Measurements from ENCODE around the gene TMEM132D.

Gene TMEM132D

DNA sequence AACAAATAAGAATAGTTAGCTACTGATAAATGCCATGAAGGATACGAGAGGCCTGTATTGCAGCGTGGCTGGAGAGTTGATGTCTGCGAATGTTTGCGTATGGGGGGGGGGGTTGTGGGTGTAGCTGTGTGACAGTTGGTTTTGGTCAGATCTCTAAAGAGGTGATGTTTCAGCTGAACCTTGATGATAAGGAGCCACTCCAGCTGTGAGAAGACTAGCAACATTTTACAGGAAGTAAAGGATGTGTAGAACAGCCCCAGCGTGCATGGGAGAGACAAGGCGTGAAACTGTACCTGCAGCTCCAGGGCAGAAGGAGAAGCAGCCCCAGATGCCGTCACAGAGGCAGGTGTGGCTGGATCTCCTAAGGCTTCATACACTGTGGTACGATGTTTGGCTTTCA is 416.9 kb downstream of the TMEM132D start:
- H3K4me1 ChIP-seq (ENCODE audit: control insufficient read depth in 1 of 2, insufficient read depth in 2 of 2, low read length in 2 of 2): no peaks in the 10 kb centered on the region
- H3K27ac ChIP-seq (ENCODE audit: low read length): no peak overlapping the region
- H3K36me3 ChIP-seq (ENCODE audit: control insufficient read depth in 1 of 2, insufficient read depth in 2 of 2, low read length in 2 of 2): no peaks in the 10 kb centered on the region
- H3K27me3 ChIP-seq (ENCODE audit: low read depth, low read length): no peaks in the 10 kb centered on the region
- no peaks in the 10 kb centered on the region for H3K9me3 ChIP-seq (ENCODE audit: control insufficient read depth in 1 of 2, low read length in 2 of 2)
- no peak overlapping the region for H3K4me3 ChIP-seq (ENCODE audit: low read depth in 1 of 2, low read length in 2 of 2)

GRCh38 chr12:129483111-129483893 is 420.5 kb downstream of the TMEM132D start:
- Histone ChIP-seq H3K27ac (ENCODE audit: low read length) (no peak overlapping the region), H3K4me1 (ENCODE audit: control insufficient read depth in 1 of 2, insufficient read depth in 2 of 2, low read length in 2 of 2) (no peaks in the 10 kb centered on the region), H3K4me3 (ENCODE audit: low read depth in 1 of 2, low read length in 2 of 2) (no peak overlapping the region), H3K36me3 (ENCODE audit: control insufficient read depth in 1 of 2, insufficient read depth in 2 of 2, low read length in 2 of 2) (no peaks in the 10 kb centered on the region), H3K9me3 (ENCODE audit: control insufficient read depth in 1 of 2, low read length in 2 of 2) (peaks cover 0 to 5% of the 10 kb centered on the region in 2 donors), H3K27me3 (ENCODE audit: low read depth, low read length) (no peaks in the 10 kb centered on the region)

DNA sequence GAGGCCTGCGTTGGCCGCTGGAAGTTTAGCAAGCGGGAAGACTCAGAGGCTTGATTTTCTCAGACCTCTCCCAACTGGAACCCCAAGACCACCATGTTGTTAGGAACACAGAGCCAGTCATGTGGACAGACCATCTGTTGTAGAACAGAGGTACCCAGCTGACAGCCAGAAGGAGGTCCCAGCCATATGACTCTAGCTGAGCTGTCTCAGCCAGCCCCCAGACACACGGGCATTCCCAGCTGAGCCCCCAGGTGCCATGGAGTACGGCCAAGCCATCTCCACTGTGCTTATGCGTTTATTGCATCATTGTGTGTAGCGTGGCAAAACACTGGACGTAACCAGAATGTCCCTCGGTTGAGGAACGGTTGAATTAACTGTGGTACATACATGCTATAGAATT is 421.9 kb downstream of the TMEM132D start:
- Histone ChIP-seq H3K36me3 (ENCODE audit: control insufficient read depth in 1 of 2, insufficient read depth in 2 of 2, low read length in 2 of 2) (no peaks in the 10 kb centered on the region), H3K27ac (ENCODE audit: low read length) (no peak overlapping the region), H3K9me3 (ENCODE audit: control insufficient read depth in 1 of 2, low read length in 2 of 2) (peaks cover 0 to 5% of the 10 kb centered on the region in 2 donors), H3K4me3 (ENCODE audit: low read depth in 1 of 2, low read length in 2 of 2) (no peak overlapping the region), H3K4me1 (ENCODE audit: control insufficient read depth in 1 of 2, insufficient read depth in 2 of 2, low read length in 2 of 2) (no peaks in the 10 kb centered on the region), H3K27me3 (ENCODE audit: low read depth, low read length) (no peaks in the 10 kb centered on the region)

- Histone ChIP-seq H3K9me3 (ENCODE audit: control insufficient read depth in 1 of 2, low read length in 2 of 2) (no peaks in the 10 kb centered on the region), H3K27ac (ENCODE audit: low read length) (no peak overlapping the region), H3K36me3 (ENCODE audit: control insufficient read depth in 1 of 2, insufficient read depth in 2 of 2, low read length in 2 of 2) (no peaks in the 10 kb centered on the region), H3K4me3 (ENCODE audit: low read depth in 1 of 2, low read length in 2 of 2) (no peak overlapping the region), H3K4me1 (ENCODE audit: control insufficient read depth in 1 of 2, insufficient read depth in 2 of 2, low read length in 2 of 2) (no peaks in the 10 kb centered on the region), H3K27me3 (ENCODE audit: low read depth, low read length) (no peaks in the 10 kb centered on the region)
These were observed 433.6 kb downstream of the TMEM132D start for GRCh38 chr12:129470196-129470595.

DNA sequence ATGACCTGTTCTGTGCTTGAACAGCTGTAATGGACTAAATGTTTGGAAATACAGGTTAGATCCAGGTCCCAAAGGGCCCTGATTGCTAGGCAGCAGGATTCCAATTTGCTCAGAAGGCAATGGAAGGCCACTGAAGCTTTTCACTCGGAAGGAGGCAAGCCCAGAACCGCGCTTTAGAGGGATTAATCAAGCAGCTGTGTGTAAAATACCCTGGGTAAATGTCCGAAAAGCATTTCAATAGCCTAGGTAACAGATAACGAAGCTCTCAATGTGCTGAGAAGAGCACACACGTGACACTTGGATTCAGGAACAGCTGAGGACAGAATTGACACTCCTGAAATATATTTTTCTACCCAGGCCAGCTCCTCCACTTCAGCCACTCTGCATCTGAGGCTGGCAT is 436.1 kb downstream of the TMEM132D start:
- no peaks in the 10 kb centered on the region for H3K36me3 ChIP-seq (ENCODE audit: control insufficient read depth in 1 of 2, insufficient read depth in 2 of 2, low read length in 2 of 2)
- H3K27me3 ChIP-seq (ENCODE audit: low read depth, low read length): no peaks in the 10 kb centered on the region

GRCh38 chr12:129467289-129467688 is 436.5 kb downstream of the TMEM132D start:
- Histone ChIP-seq H3K4me3 (ENCODE audit: low read depth in 1 of 2, low read length in 2 of 2) (no peak overlapping the region), H3K9me3 (ENCODE audit: control insufficient read depth in 1 of 2, low read length in 2 of 2) (no peaks in the 10 kb centered on the region), H3K27me3 (ENCODE audit: low read depth, low read length) (no peaks in the 10 kb centered on the region), H3K36me3 (ENCODE audit: control insufficient read depth in 1 of 2, insufficient read depth in 2 of 2, low read length in 2 of 2) (no peaks in the 10 kb centered on the region), H3K4me1 (ENCODE audit: control insufficient read depth in 1 of 2, insufficient read depth in 2 of 2, low read length in 2 of 2) (no peaks in the 10 kb centered on the region), H3K27ac (ENCODE audit: low read length) (no peak overlapping the region)

More for the DNA sequence above, 436.1 kb downstream of the TMEM132D start:
- H3K4me1 ChIP-seq (ENCODE audit: control insufficient read depth in 1 of 2, insufficient read depth in 2 of 2, low read length in 2 of 2): no peaks in the 10 kb centered on the region
- H3K9me3 ChIP-seq (ENCODE audit: control insufficient read depth in 1 of 2, low read length in 2 of 2): no peaks in the 10 kb centered on the region
- no peak overlapping the region for H3K4me3 ChIP-seq (ENCODE audit: low read depth in 1 of 2, low read length in 2 of 2)
- H3K27ac ChIP-seq (ENCODE audit: low read length): no peak overlapping the region

DNA sequence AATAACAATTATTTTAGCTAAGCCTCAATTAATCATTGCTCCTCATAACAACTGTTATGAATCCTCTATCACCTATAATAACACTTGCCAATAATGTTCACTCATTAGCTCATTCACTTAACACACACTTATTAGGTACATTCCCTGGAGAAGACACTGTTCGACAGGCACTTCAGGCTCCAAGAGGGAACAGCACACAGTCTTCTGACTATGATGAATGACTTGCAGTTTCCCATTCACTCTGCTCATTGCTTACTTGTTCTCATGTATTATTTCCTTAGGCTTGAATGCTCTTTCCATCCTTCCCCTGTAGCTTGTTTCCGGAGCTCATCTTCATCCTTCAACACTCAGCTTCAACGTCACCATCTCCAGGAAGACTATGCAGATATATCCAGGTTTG is 437.3 kb downstream of the TMEM132D start:
- no peak overlapping the region for H3K4me3 ChIP-seq (ENCODE audit: low read depth in 1 of 2, low read length in 2 of 2)
- H3K9me3 ChIP-seq (ENCODE audit: control insufficient read depth in 1 of 2, low read length in 2 of 2): no peaks in the 10 kb centered on the region
- no peaks in the 10 kb centered on the region for H3K4me1 ChIP-seq (ENCODE audit: control insufficient read depth in 1 of 2, insufficient read depth in 2 of 2, low read length in 2 of 2)
- H3K27me3 ChIP-seq (ENCODE audit: low read depth, low read length): no peaks in the 10 kb centered on the region
- H3K36me3 ChIP-seq (ENCODE audit: control insufficient read depth in 1 of 2, insufficient read depth in 2 of 2, low read length in 2 of 2): no peaks in the 10 kb centered on the region
- no peak overlapping the region for H3K27ac ChIP-seq (ENCODE audit: low read length)

DNA sequence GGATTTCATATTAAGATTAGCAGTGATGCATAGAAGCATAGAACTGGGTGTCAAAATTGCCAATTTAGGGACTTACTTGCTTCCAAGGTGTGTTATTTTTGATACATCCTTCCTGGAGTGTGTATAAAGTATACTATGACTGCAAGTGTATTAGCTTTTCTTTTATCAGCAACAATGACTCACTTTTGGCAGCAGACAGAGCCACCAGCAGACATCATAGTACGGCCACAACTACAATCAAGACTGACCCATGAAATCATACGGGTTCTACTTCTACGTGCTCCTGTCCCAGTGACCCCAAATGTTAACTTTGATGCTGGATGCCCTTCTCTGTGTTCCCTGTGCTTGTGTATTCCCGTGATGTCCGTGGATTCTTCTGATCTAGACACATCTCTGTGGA is 443.9 kb downstream of the TMEM132D start:
- Histone ChIP-seq H3K27me3 (ENCODE audit: low read depth, low read length) (no peaks in the 10 kb centered on the region), H3K4me3 (ENCODE audit: low read depth in 1 of 2, low read length in 2 of 2) (no peak overlapping the region), H3K36me3 (ENCODE audit: control insufficient read depth in 1 of 2, insufficient read depth in 2 of 2, low read length in 2 of 2) (no peaks in the 10 kb centered on the region), H3K9me3 (ENCODE audit: control insufficient read depth in 1 of 2, low read length in 2 of 2) (no peaks in the 10 kb centered on the region), H3K27ac (ENCODE audit: low read length) (no peak overlapping the region), H3K4me1 (ENCODE audit: control insufficient read depth in 1 of 2, insufficient read depth in 2 of 2, low read length in 2 of 2) (no peaks in the 10 kb centered on the region)

GRCh38 chr12:129446696-129447095 is 457.1 kb downstream of the TMEM132D start:
- no peaks in the 10 kb centered on the region for H3K4me1 ChIP-seq (ENCODE audit: control insufficient read depth in 1 of 2, insufficient read depth in 2 of 2, low read length in 2 of 2)
- H3K36me3 ChIP-seq (ENCODE audit: control insufficient read depth in 1 of 2, insufficient read depth in 2 of 2, low read length in 2 of 2): no peaks in the 10 kb centered on the region
- H3K4me3 ChIP-seq (ENCODE audit: low read depth in 1 of 2, low read length in 2 of 2): no peak overlapping the region
- no peaks in the 10 kb centered on the region for H3K9me3 ChIP-seq (ENCODE audit: control insufficient read depth in 1 of 2, low read length in 2 of 2)
- H3K27me3 ChIP-seq (ENCODE audit: low read depth, low read length): no peaks in the 10 kb centered on the region
- no peak overlapping the region for H3K27ac ChIP-seq (ENCODE audit: low read length)

GRCh38 chr12:129440278-129440677 is 463.5 kb downstream of the TMEM132D start:
- Histone ChIP-seq H3K27ac (ENCODE audit: low read length) (no peak overlapping the region), H3K27me3 (ENCODE audit: low read depth, low read length) (no peaks in the 10 kb centered on the region), H3K4me1 (ENCODE audit: control insufficient read depth in 1 of 2, insufficient read depth in 2 of 2, low read length in 2 of 2) (no peaks in the 10 kb centered on the region), H3K9me3 (ENCODE audit: control insufficient read depth in 1 of 2, low read length in 2 of 2) (peaks cover 0 to 4% of the 10 kb centered on the region in 2 donors), H3K4me3 (ENCODE audit: low read depth in 1 of 2, low read length in 2 of 2) (no peak overlapping the region), H3K36me3 (ENCODE audit: control insufficient read depth in 1 of 2, insufficient read depth in 2 of 2, low read length in 2 of 2) (no peaks in the 10 kb centered on the region)

GRCh38 chr12:129434790-129435189 is 469.0 kb downstream of the TMEM132D start:
- Histone ChIP-seq H3K4me3 (ENCODE audit: low read depth in 1 of 2, low read length in 2 of 2) (no peak overlapping the region), H3K4me1 (ENCODE audit: control insufficient read depth in 1 of 2, insufficient read depth in 2 of 2, low read length in 2 of 2) (no peaks in the 10 kb centered on the region), H3K9me3 (ENCODE audit: control insufficient read depth in 1 of 2, low read length in 2 of 2) (peaks cover 0 to 4% of the 10 kb centered on the region in 2 donors), H3K27me3 (ENCODE audit: low read depth, low read length) (no peaks in the 10 kb centered on the region), H3K27ac (ENCODE audit: low read length) (no peak overlapping the region), H3K36me3 (ENCODE audit: control insufficient read depth in 1 of 2, insufficient read depth in 2 of 2, low read length in 2 of 2) (no peaks in the 10 kb centered on the region)
